Lower lobe of right lung (tissue), 2 donors: ENCODE measurements around the gene AKAP6. TPM values are rescaled to one million over a fixed set of nuclear protein-coding genes. Genes with fewer than 3 reads are reported as not detected.
"Not testable (repeated sequence)": the region's sequence is repeated elsewhere in the genome, so short reads cannot be mapped to it uniquely, and the experiment has no call there.

ENCODE experiments used
- ATAC-seq, 2 donors: fragments of 200-7000 bp; cut with Tn5 transposase; one replicate each; pipeline ENCODE4 v1.9.1; 2020 to 2022; ENCODE audit warnings: mild to moderate bottlenecking in 2 of 2, moderate library complexity in 2 of 2
- DNase-seq: peaks from one replicate; pipeline ENCODE4 v3.0.0-alpha.2; 2020
- H3K27ac ChIP-seq: fragments of 200-600 bp; one replicate; pipeline ENCODE4 v1.8.0; 2022
- H3K27me3 ChIP-seq: fragments of 200-600 bp; one replicate; pipeline ENCODE4 v1.8.0; 2022; ENCODE audit warnings: low read depth
- H3K36me3 ChIP-seq: fragments of 200-600 bp; one replicate; pipeline ENCODE4 v1.8.0; 2022; ENCODE audit warnings: mild to moderate bottlenecking
- H3K4me1 ChIP-seq: fragments of 200-600 bp; one replicate; pipeline ENCODE4 v1.8.0; 2022
- H3K4me3 ChIP-seq: fragments of 200-600 bp; one replicate; pipeline ENCODE4 v1.8.0; 2022; ENCODE audit warnings: mild to moderate bottlenecking
- H3K9me3 ChIP-seq: fragments of 200-600 bp; one replicate; pipeline ENCODE4 v1.8.0; 2022
- CTCF ChIP-seq: fragments of 200-600 bp; IDR thresholded peaks from one replicate; pipeline ENCODE4 v1.8.0; 2022; ENCODE audit warnings: antibody characterized with exemption, mild to moderate bottlenecking
- intact Hi-C: fragments of 100-400 bp; cut with DNase I; formaldehyde crosslinking; loops from one replicate; pipeline ENCODE4 v1.11.0; 2022
- total RNA-seq: library from RNA; stranded (reverse); fragmentation: NEBNext Ultra II Directional; extraction: Animal tissue kit (Norgen Biotek cat#: 25700); gene quantifications from one replicate; pipeline ENCODE4 v1.2.1, GENCODE V29; 2021
- donor health status: DM: no; HTN: yes; CAD: no; lungs with severe emphysema.

The AKAP6 gene
- total RNA-seq, 1 donor from 2014 or later = 8.6 TPM

- Histone ChIP-seq H3K4me1 (no peaks in the 10 kb centered on the region), H3K9me3 (no peaks in the 10 kb centered on the region), H3K4me3 (no peak overlapping the region), H3K36me3 (no peaks in the 10 kb centered on the region), H3K27me3 (no peaks in the 10 kb centered on the region), H3K27ac (no peak overlapping the region)
- ATAC-seq = no peak
- no peak for DNase-seq
- no peak for TF ChIP-seq CTCF
- intact Hi-C loops = no loop called here
These were observed 37.9 kb downstream of the AKAP6 start for GRCh38 chr14:32366986-32367385.

GRCh38 chr14:32367516-32367915 lies 38.4 kb downstream of the AKAP6 start:
- DNase-seq (no peak), ATAC-seq (no peak)
- no peak overlapping the region for H3K4me3 ChIP-seq
- TF ChIP-seq CTCF = no peak
- no peaks in the 10 kb centered on the region for H3K27me3 ChIP-seq
- no peaks in the 10 kb centered on the region for H3K9me3 ChIP-seq
- no peak overlapping the region for H3K27ac ChIP-seq
- no peaks in the 10 kb centered on the region for H3K36me3 ChIP-seq
- no peaks in the 10 kb centered on the region for H3K4me1 ChIP-seq
- intact Hi-C loops = no loop called here

DNA sequence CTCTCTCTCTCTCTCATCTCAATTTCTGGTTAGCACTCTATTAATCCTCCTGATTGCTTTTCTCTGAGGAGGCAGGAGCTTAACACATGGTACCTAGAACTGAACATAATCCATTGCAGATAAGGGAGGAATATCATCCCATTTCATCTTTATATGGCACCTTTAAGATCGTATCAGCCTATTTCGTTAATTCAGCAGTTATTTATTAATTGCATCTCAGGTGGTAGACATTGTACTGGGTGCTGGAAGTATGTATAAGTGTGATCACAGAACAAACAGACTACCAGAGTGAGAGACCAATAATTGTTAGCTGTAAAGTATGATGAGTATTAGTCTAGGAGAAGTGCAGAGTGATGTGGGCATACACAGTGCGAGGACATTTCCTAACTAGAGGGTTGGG lies 39.0 kb downstream of the AKAP6 start:
- H3K27ac ChIP-seq = no peak overlapping the region
- intact Hi-C loops = no loop called here
- no peak for TF ChIP-seq CTCF
- no peaks in the 10 kb centered on the region for H3K36me3 ChIP-seq
- no peak overlapping the region for H3K4me3 ChIP-seq
- H3K27me3 ChIP-seq = no peaks in the 10 kb centered on the region
- DNase-seq = no peak
- no peaks in the 10 kb centered on the region for H3K9me3 ChIP-seq
- no peaks in the 10 kb centered on the region for H3K4me1 ChIP-seq
- ATAC-seq = no peak

DNA sequence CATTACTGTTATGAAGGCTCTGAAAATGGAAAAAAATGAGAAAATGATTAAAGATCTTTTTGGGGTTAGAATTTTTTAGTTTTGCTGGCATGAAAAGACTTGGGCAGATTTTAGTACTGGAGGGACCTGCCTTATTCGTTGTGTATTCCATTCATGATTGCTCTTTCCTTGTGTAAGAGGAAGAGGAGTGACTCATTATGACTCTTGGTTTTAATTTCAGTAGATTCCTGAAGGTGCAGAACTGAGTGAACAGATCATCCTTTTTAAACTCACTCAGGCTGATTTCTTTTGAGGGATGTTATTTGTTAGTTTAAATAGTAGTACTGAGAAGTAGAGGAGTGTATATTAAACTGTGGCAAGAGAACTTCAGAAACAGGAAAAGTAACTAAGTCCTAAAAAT lies 41.6 kb downstream of the AKAP6 start:
- Histone ChIP-seq H3K36me3 (no peaks in the 10 kb centered on the region), H3K4me3 (no peak overlapping the region), H3K27me3 (no peaks in the 10 kb centered on the region), H3K9me3 (no peaks in the 10 kb centered on the region), H3K27ac (no peak overlapping the region), H3K4me1 (no peaks in the 10 kb centered on the region)
- no peak for TF ChIP-seq CTCF
- intact Hi-C loops = no loop called here
- no peak for DNase-seq
- no peak for ATAC-seq

DNA sequence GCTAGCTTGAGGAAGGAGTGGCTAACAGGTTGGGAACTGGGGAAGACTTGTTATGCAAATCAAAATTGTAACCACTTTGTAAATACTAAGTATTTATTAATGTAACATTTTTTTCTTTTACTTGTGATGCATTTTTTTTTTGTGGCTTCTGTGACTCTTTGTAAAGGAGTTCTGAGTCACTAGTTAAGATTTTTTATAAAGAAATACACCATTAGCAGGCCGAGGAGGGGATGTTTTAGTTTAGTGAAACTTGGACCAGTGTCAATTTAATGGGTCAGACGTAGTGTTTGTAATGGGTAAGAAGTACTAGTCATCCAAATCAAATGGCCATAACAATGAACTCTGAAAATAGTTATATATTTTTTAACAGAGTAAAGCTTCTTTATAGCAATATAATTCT lies 43.1 kb downstream of the AKAP6 start:
- Histone ChIP-seq H3K27ac (no peak overlapping the region), H3K9me3 (no peaks in the 10 kb centered on the region), H3K27me3 (no peaks in the 10 kb centered on the region), H3K36me3 (no peaks in the 10 kb centered on the region), H3K4me3 (no peak overlapping the region), H3K4me1 (no peaks in the 10 kb centered on the region)
- TF ChIP-seq CTCF = no peak
- intact Hi-C loops = no loop called here
- ATAC-seq = no peak
- DNase-seq = no peak

DNA sequence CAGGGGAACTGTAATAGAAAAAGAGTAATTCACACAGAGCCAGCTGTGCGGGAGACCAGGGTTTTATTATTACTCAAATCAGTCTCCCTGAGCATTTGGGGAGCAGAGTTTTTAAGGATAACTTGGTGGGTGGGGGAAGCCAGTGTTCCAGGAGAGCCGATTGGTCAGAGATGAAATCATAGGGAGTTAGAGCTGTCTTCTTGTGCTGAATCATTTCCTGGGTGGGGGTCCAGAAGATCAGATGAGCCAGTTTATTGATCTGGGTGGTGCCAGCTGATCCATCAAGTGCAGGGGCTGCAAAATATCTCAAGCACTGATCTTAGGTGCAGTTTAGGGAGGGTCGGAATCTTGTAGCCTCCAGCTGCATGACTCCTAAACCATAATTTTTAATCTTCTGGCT lies 44.1 kb downstream of the AKAP6 start:
- DNase-seq, ATAC-seq, H3K27me3 ChIP-seq, H3K4me3 ChIP-seq, H3K4me1 ChIP-seq, H3K9me3 ChIP-seq, H3K27ac ChIP-seq, H3K36me3 ChIP-seq, intact Hi-C loops: not testable (repeated sequence)
